AG09309 (cell line): Measurements from ENCODE around the gene SPTA1.

Experiments
- DNase-seq: peaks from one replicate; pipeline ENCODE4 v3.0.0-alpha.2; 2010; ENCODE audit warnings: low read depth
- H3K4me3 ChIP-seq: 2 replicates; pipeline ENCODE4 v1.5.1; 2011; ENCODE audit warnings: mild to moderate bottlenecking, low read depth, low read length, moderate library complexity; ENCODE audit not compliant: control insufficient read depth
- CTCF ChIP-seq: IDR thresholded peaks from 2 replicates; pipeline ENCODE4 v1.5.1; 2011; ENCODE audit warnings: mild to moderate bottlenecking, low read depth, low read length, inconsistent platforms; ENCODE audit not compliant: insufficient read depth, control insufficient read depth; ENCODE audit errors: missing control alignments

SPTA1 gene

GRCh38 chr1:158674302-158674701 lies 12.2 kb downstream of the SPTA1 start:
- no peak overlapping the region for H3K4me3 ChIP-seq
- DNase-seq = no peak
- no peak for TF ChIP-seq CTCF

GRCh38 chr1:158666037-158666436 lies 20.5 kb downstream of the SPTA1 start:
- DNase-seq = no peak
- TF ChIP-seq CTCF = no peak
- H3K4me3 ChIP-seq = no peak overlapping the region

- H3K4me3 ChIP-seq = no peak overlapping the region
- no peak for DNase-seq
- no peak for TF ChIP-seq CTCF
These were observed 31.9 kb downstream of the SPTA1 start for GRCh38 chr1:158654571-158654970.

- TF ChIP-seq CTCF = no peak
- no peak overlapping the region for H3K4me3 ChIP-seq
- no peak for DNase-seq
These were observed 32.4 kb downstream of the SPTA1 start for GRCh38 chr1:158654086-158654485.

- DNase-seq = no peak
- H3K4me3 ChIP-seq = no peak overlapping the region
- no peak for TF ChIP-seq CTCF
These were observed 33.7 kb downstream of the SPTA1 start for GRCh38 chr1:158652721-158653334.

GRCh38 chr1:158649052-158649451 lies 37.5 kb downstream of the SPTA1 start:
- no peak overlapping the region for H3K4me3 ChIP-seq
- TF ChIP-seq CTCF = no peak
- no peak for DNase-seq

- no peak for TF ChIP-seq CTCF
- H3K4me3 ChIP-seq = no peak overlapping the region
These were observed 40.0 kb downstream of the SPTA1 start for GRCh38 chr1:158646465-158646864.

More at GRCh38 chr1:158646465-158646864, 40.0 kb downstream of the SPTA1 start:
- DNase-seq = no peak
